Transverse colon (tissue), 4 donors: ENCODE measurements around the gene GMDS. TPM values are rescaled to one million over a fixed set of nuclear protein-coding genes. Genes with fewer than 3 reads are reported as not detected.

ENCODE experiments used
- DNase-seq: peaks from one replicate; pipeline ENCODE4 v3.0.0-alpha.2; 2019
- H3K27ac ChIP-seq, 4 donors: fragments of 200-600 bp; sonication (generic); 2 replicates each; pipeline ENCODE4 v1.5.1; 2016 to 2018; ENCODE audit warnings: inconsistent platforms in 4 of 4
- H3K27me3 ChIP-seq: fragments of 200-600 bp; sonication (generic); 2 replicates; pipeline ENCODE4 v1.5.1; 2017; ENCODE audit warnings: inconsistent platforms
- H3K36me3 ChIP-seq, 4 donors: fragments of 200-600 bp; sonication (generic); 2 replicates each; pipeline ENCODE4 v1.5.1; 2017 to 2019; ENCODE audit warnings: inconsistent platforms in 4 of 4
- H3K4me1 ChIP-seq, 4 donors: fragments of 200-600 bp; sonication (generic); 2 replicates each; pipeline ENCODE4 v1.5.1; 2017 to 2020; ENCODE audit warnings: inconsistent platforms in 4 of 4
- H3K4me3 ChIP-seq, 4 donors: fragments of 200-600 bp; sonication (generic); 1 replicate in 1 of 4; 2 replicates in 3 of 4; pipeline versions ENCODE4 v1.5.1 to v1.6.1; 2017 to 2019; ENCODE audit warnings: inconsistent platforms in 4 of 4
- H3K9me3 ChIP-seq, 2 donors: fragments of 200-600 bp; sonication (generic); 2 replicates each; pipeline ENCODE4 v1.5.1; 2017 to 2019; ENCODE audit warnings: inconsistent platforms in 2 of 2
- EP300 ChIP-seq: sonication (generic); formaldehyde crosslinking; IDR thresholded peaks from one replicate; pipeline ENCODE4 v1.6.1; 2017; ENCODE audit warnings: antibody characterized with exemption, low read depth
- POLR2A ChIP-seq: fragments of 450-650 bp; IDR thresholded peaks from one replicate; pipeline ENCODE4 v1.6.1; 2016; ENCODE audit warnings: antibody characterized with exemption, mild to moderate bottlenecking, moderate library complexity
- POLR2AphosphoS5 ChIP-seq, 3 donors: sonication (generic); formaldehyde crosslinking; IDR thresholded peaks; one replicate each; pipeline ENCODE4 v1.6.1; 2016; ENCODE audit warnings: antibody characterized with exemption in 3 of 3
- WGBS, 2 donors: methylation state at CpG; one replicate each; pipeline ENCODE4 v1.1.5; 2018; ENCODE audit warnings: low coverage in 1 of 2; 5-methylcytosine and 5-hydroxymethylcytosine counted together
- in situ Hi-C, 4 donors: fragments of 200-750 bp; cut with MboI; loops; one replicate each; pipeline versions ENCODE4 v1.15.0 to v1.15.1; 2017; ENCODE audit warnings: low sequenced_read_pairs in 3 of 4, low pct_ligation_motif_present in 1 of 4, low pct_unique_long_range_greater_than_20kb in 1 of 4
- intact Hi-C: fragments of 100-400 bp; cut with DNase I; formaldehyde crosslinking; loops from one replicate; pipeline ENCODE4 v1.15.1; 2023; ENCODE audit warnings: low total_unique reads
- total RNA-seq, 4 donors: library from RNA; depleted of rRNA; stranded (reverse); fragments of >200 nt; gene quantifications; one replicate each; pipeline ENCODE4 v1.1.0, GENCODE V29; 2016
- TF ChIP-seq, protein P1 (sequence below), 5 experiments: fragments of 200-600 bp in 3 of 5; fragments of 450-650 bp in 2 of 5; sonication (generic) in 3 of 5; IDR thresholded peaks; 1 replicate in 2 of 5; 2 replicates in 3 of 5; pipeline ENCODE4 v1.5.1; 2016 to 2017; ENCODE audit warnings: antibody characterized with exemption in 5 of 5, inconsistent platforms in 3 of 5, mild to moderate bottlenecking in 2 of 5, moderate library complexity in 1 of 5

Gene GMDS
- total RNA-seq, 4 donors from 2014 or later: 66.2 to 546 (median 102) TPM

DNA sequence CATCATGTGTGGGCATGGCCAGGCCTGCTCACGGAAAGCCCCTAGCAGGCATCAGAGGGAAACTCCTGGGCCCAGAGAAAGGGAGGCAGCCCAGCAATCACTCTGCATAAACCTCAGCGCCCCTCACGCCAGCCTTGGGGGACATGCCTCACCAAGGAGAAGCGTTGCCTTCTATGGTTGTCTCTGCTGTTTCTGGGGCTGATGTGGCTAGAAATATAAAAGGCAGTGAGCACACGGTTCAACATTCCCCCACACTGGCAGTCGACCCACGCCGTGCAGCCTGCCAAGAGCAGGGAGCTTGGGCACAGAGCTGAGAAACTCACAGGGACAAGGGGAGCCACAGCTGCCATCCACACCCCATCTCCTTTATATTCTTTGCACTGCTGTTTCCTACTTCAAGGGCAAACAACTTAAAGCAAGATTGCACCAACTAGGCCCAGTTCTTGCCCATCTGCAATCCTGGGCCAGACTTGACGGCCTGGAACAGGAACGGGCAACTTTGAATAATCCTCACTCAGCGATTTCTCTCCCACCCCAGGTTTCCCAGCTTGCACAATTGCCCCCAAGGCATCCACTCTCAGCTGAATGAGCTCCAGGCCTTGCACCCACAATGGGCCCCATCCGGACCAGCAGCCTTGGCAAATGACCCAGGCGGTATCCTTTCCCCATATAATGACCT is 671.2 kb downstream of the GMDS start:
- in situ Hi-C loops (no loop called here), intact Hi-C loops (no loop called here)
- WGBS, 2 donors: 75 to 84% methylated on average over 2 to 13 of the region's 13 CpGs
- Histone ChIP-seq H3K27me3 (no peaks in the 10 kb centered on the region), H3K4me3 (no peak overlapping the region), H3K4me1 (peaks cover 0 to 5% (median 0%) of the 10 kb centered on the region in 4 donors), H3K9me3 (peaks cover 9 to 17% of the 10 kb centered on the region in 2 donors), H3K36me3 (no peaks in the 10 kb centered on the region), H3K27ac (no peak overlapping the region)
- DNase-seq: no peak
- TF ChIP-seq POLR2A (no peak), EP300 (no peak), POLR2AphosphoS5 (IDR thresholded peaks at IDR 0.05) (no peak)
- TF ChIP-seq, protein P1, sequence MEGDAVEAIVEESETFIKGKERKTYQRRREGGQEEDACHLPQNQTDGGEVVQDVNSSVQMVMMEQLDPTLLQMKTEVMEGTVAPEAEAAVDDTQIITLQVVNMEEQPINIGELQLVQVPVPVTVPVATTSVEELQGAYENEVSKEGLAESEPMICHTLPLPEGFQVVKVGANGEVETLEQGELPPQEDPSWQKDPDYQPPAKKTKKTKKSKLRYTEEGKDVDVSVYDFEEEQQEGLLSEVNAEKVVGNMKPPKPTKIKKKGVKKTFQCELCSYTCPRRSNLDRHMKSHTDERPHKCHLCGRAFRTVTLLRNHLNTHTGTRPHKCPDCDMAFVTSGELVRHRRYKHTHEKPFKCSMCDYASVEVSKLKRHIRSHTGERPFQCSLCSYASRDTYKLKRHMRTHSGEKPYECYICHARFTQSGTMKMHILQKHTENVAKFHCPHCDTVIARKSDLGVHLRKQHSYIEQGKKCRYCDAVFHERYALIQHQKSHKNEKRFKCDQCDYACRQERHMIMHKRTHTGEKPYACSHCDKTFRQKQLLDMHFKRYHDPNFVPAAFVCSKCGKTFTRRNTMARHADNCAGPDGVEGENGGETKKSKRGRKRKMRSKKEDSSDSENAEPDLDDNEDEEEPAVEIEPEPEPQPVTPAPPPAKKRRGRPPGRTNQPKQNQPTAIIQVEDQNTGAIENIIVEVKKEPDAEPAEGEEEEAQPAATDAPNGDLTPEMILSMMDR (IDR thresholded peaks at IDR 0.05): no peak
